ENCODE results near the gene UBE3C. TPM values are rescaled to one million over a fixed set of nuclear protein-coding genes. Genes with fewer than 3 reads are reported as not detected.
"Not testable (repeated sequence)": the region's sequence is repeated elsewhere in the genome, so short reads cannot be mapped to it uniquely, and the experiment has no call there.

UBE3C gene
- 52.1 TPM for total RNA-seq
- long read RNA-seq, full-length matches to known transcripts: 52 of 95 reads
- long read RNA-seq, partial matches to known transcripts: 33 of 95 reads
- long read RNA-seq, other reads (novel, unspliced or antisense): 10 of 95 reads

DNA sequence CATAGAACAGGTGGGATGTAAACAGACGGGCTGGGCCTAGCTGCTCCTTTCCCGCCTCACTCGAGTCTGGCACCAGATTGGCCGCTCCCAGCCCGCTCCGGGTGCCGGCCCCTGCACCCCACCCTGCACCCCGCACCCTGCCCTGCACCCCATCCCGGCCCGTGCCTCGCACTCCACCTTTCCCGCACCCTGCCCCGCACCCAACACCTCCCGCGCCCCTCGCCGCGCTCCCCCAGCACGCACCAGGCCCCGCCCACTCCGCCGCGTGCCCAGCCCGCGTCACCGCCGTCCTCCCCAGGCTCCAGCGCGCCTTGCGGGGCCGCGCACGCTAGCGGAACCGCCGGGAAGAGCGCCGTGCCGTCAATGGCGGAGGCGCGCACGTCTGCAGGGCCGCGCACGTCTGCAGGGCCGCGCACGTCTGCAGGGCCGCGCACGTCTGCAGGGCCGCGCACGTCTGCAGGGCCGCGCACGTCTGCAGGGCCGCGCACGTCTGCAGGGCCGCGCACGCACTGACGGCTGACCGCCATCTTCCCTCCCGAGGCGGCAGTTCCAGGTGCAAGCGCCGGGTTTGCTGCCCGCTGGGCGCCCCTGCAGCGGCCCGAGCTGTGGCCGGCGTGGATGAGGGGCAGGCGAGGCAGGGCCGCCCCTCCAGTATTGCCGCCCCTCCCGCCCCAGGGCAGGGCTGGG lies at the start of gene UBE3C:
TSS of gene UBE3C (plus strand) at position 503 of the 687 bp plus-strand sequence. CDS start 347 bp downstream, outside the sequence.
- peak; percentile 96 for DNase-seq
- peak; percentile 96 for ATAC-seq
- intact Hi-C loops (cut with micrococcal nuclease): no loop called here

DNA sequence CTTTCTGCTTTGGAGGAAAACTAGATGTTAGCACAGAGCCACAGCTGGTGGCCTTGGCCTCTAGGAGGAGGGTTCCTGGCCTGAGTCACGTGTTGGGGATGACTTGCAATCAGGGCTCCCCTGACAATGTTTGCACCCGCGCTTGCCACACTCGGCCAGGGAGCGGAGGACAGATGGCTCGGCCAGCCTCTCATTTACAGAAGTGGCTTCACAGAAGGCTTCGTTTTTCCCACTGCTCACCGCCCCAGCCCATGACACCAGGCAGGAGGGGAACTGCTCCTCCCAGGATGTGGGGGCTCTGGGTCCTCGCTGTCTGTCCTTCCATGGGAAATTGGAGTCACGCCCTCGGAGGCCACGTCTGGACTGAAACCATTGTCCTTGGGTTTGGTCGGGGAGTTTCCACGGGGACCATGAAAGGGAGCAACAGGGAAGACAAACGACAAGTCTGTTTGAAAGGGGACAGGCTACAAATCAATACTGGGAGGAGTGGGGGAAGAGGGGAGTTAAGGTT lies 49.6 kb upstream of the UBE3C start:
- ATAC-seq (no peak), DNase-seq (no peak)
- intact Hi-C loops (cut with micrococcal nuclease): no loop called here

DNA sequence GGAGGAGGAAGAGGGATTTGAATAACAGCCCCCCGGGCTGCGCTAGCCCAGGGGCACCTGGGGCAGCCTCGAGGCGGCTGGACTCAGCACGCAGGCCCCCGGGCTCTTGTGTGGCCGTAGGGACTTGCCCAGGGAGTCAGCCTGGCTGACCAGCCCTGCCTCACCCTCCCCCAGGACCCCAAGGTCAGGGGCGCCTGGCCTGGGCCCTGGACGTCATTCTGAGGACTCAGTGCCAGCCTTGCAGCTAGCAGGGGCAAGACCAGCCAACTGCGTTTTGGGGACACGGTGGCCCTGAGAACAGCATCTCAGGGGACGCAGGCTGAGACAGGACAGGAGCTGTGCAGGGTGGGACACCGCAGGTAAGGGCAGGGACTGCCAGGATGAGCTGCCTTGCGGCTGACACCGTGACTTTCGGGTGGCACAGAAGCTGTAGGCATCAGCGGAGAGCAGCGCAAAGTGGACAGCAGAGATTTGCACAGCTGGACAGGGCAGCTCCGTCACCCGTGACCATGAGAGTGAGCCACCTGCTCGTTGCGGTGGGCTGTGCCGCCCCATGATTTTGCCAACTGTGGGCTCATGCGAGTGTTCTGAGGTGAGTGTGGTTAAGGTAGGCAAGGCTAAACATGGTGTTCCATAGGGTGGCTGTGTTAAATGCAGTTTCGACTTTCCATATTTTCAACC lies 48.1 kb upstream of the UBE3C start:
- no peak for DNase-seq
- no peak for ATAC-seq
- intact Hi-C loops (cut with micrococcal nuclease): no loop called here

DNA sequence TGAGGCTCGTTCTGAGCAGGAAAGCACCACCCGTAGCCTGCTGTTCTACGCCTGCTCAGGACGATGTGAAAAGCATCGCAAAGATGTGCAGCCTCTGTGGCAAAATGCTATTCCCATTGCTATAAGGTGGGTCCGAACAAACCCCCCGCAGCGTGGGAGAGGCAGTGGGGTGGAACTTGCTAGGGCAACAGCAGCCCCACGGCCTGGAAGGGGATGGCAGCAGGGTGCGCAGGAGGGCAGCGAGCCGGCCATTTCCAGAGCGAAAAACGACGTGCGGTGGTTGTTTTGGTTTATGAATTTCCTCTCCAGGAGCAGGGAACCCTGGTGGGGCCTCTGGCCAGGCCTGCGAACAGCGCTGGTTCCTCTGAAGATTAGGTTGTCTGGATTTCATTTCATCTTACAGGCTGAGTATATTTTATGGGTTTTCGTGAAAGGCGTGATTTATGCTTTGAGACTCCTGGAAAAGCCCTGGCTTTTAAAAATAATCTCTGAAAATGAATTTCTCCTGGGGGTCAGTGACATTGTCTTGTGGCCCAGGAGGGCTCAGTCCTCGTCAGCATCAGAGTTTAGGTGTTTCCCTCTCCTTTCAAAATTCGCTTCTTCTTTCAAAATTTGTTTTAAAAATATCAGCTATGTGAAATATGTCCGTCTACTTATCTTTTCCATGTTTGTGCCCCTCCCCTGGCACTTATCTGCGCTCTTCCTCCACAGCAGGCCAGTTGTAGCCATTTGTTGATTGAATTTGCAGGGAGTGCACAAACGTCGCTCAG lies 42.3 kb upstream of the UBE3C start:
- DNase-seq: no peak
- ATAC-seq: no peak
- intact Hi-C loops (cut with micrococcal nuclease): no loop called here

DNA sequence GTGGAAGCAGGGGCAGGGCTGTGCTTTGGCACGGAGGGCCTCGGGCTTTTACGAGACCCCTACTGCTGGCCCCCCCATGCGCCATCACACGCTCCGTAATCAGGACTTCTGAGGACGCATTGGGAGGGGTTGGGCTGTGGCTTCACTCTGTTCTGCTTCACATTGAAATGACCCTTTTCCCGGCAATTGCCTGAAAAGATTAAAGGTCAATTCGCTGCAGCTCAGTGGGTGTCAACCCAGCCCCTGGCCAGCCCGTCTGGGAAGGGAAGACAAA lies 41.7 kb upstream of the UBE3C start:
- DNase-seq (no peak), ATAC-seq (no peak)
- intact Hi-C loops (cut with micrococcal nuclease): no loop called here

DNA sequence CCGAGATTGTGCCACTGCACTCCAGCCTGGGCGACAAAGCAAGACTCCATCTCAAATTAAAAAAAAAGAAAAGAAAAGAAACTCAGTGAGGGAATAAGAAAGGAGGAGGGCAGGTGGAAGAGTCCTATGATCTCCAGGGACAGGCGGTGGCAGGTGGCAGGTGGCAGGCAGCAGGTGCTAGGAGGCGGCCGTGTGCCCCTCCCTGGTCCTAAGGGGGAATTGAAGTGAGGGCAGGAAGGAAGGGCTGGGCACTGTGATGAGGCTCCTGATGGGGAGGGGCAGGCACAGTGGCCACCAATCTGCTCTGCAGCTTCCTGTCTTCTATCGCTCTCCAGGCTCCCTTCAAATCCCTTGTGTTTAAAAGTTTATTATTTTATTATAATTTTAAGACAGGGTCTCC lies 41.2 kb upstream of the UBE3C start:
- intact Hi-C loops (cut with micrococcal nuclease): no loop called here
- ATAC-seq (no peak), DNase-seq (no peak)

DNA sequence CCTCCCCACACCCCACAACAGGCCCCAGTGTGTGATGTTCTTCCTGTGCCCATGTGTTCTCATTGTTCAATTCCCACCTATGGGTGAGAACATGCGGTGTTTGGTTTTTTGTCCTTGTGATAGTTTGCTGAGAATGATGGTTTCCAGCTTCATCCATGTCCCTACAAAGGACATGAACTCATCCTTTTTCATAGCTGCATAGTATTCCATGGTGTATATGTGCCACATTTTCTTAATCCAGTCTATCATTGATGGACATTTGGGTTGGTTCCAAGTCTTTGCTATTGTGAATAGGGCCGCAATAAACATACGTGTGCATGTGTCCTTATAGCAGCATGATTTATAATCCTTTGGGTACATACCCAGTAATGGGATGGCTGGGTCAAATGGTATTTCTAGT lies 38.7 kb upstream of the UBE3C start:
- intact Hi-C loops (cut with micrococcal nuclease); DNase-seq; ATAC-seq: not testable (repeated sequence)

DNA sequence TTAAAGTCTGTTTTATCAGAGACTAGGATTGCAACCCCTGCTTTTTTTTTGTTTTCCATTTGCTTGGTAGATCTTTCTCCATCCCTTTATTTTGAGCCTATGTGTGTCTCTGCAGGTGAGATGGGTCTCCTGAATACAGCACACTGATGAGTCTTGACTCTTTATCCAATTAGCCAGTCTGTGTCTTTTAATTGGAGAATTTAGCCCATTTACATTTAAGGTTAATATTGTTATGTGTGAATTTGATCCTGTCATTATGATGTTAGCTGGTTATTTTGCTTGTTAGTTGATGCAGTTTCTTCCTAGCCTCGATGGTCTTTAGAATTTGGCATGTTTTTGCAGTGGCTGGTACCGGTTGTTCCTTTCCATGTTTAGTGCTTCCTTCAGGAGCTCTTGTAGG lies 35.1 kb upstream of the UBE3C start:
- ATAC-seq; DNase-seq; intact Hi-C loops (cut with micrococcal nuclease): not testable (repeated sequence)

DNA sequence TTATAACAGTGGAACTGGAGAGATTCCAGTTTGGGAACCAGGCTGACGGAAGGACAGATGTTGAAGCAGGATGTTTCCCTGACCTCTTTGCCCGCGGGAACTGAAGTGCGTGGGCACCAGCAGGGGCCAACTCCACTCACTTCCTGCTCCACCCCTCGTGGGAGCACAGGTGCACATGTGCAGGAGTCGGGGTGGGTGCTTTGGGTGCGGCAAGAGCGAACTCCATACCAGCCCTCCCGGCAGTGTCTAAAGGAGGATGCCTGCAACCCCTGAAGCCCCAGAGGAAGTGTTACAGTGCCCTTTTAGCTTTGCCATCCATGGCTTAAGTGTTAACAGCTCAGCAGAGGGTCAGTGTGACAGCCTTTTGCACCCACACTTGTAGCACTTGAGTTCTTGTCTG lies 27.4 kb upstream of the UBE3C start:
- ATAC-seq (no peak), DNase-seq (no peak)
- intact Hi-C loops (cut with micrococcal nuclease): no loop called here

DNA sequence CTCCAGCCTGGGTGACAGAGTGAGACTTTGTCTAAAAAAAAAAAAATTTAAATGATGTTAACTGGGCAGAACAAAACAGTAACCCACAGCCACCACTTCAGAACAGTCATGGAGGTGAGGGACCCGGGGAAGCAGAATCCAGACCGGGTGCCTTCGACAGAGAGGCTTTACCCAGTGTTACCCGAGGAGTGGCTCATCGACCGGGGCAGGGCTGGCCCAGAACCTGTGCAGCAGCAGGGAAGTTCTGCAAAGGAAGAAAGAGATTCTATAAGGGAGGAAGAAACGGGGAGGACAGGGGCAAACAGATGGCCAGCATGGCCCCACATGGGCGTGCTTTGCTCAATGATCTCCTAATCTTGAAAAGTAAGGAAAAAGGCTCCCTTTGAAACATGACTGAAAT lies 26.0 kb upstream of the UBE3C start:
- DNase-seq: no peak
- no peak for ATAC-seq
- intact Hi-C loops (cut with micrococcal nuclease): no loop called here

DNA sequence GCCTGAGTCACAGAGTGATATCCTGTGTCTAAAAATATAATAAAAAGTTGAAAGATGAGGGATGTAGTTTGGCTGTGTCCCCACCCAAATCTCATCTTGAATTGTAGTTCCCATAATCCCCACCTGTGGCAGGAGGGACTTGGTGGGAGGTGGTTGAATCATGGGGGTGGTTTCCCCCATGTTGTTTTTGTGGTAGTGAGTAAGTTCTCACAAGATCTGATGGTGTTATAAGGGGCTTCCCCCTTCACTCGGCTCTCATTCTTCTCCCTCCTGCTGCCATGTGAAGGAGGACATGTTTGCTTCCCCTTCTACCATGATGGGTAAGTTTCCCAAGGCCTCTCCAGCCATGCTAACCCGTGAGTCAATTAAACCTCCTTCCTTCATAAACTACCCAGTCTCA lies 25.1 kb upstream of the UBE3C start:
- no peak for DNase-seq
- ATAC-seq: no peak
- intact Hi-C loops (cut with micrococcal nuclease): no loop called here

DNA sequence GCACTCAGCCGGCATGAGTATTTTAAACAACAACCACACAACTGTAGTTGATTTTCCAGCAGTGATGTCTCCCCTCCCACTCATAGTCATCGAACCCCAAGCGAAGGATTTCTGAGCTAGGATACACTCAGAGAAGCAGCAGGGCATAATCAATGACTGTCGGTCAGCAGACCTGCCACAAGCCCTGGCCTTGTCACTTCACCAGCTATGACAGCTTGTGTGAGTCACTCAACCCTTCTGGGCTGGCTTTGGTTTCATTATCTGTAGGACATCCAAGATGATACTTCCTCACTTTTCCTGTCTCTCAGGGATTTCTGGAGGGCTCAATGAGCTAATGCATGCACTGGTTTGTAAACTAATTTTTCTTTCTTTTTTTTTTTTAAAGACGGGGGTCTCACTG lies 22.0 kb upstream of the UBE3C start:
- DNase-seq (no peak), ATAC-seq (no peak)
- intact Hi-C loops (cut with micrococcal nuclease): no loop called here

DNA sequence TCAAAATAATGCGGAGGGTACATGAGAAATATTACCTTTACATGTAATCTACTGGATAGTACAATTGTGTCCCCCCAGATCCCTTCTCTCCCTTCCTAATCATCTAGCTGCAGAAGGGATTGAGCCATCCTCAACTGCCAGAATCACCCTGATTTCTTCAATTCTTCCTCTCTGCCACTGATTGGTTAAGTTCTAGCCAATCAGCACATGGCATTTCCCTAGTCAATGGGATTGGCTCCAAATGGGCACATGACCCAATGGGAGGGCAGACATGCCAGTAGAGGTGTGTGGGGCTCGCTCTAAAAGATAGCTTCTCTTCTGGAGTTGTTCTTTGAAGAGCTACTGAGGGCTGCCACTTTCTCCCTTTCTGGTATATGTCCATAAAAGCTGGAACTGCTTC lies 20.9 kb upstream of the UBE3C start:
- DNase-seq (no peak), ATAC-seq (no peak)
- intact Hi-C loops (cut with micrococcal nuclease): no loop called here

DNA sequence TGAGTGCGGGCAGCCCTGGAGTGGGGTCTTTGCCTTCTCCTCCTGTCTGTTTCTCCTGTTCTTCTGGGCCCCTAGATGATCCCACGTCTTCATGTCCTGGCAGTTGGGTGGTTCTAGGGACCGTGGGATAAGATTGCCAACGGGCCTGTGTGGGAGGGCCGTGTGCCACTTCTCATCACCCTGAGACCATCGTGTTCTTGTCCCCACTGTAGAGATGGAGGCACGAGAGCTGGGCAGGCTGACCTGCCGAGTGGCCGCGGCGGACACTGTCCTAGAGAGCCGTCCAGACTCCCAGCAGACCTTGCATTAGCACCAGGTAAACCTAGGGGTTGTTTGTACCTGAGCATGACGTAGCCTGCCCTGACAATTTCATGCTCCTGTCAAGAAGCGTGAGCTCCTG lies 18.5 kb upstream of the UBE3C start:
- ATAC-seq (no peak), DNase-seq (no peak)
- intact Hi-C loops (cut with micrococcal nuclease): no loop called here

DNA sequence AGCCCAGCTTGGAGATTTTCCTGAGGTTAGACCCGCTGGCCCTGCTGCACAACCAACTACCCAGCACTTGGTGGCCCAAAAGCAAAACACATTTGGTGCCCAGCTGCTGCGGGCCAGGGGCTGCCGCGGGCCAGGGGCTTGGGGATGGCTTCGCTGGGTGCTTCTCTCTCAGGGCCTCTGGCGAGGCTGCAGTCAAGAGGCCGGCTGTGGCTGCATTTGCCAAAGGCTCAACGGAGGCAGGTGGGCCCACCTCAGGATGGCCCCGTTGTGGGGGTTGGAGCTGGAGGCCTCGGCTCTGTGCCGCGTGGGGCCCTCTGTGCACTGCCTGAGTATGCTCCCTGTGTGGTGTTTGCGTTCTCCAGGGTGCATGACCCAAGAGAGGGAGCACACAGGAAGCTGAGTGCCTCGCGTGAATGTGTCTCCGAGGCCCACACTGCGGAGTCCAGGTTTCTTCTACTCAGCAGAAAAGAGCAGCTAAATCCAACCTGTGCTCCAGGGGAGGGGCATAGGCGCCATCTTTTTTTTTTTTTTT lies 17.5 kb upstream of the UBE3C start:
- intact Hi-C loops (cut with micrococcal nuclease): no loop called here
- no peak for ATAC-seq

DNA sequence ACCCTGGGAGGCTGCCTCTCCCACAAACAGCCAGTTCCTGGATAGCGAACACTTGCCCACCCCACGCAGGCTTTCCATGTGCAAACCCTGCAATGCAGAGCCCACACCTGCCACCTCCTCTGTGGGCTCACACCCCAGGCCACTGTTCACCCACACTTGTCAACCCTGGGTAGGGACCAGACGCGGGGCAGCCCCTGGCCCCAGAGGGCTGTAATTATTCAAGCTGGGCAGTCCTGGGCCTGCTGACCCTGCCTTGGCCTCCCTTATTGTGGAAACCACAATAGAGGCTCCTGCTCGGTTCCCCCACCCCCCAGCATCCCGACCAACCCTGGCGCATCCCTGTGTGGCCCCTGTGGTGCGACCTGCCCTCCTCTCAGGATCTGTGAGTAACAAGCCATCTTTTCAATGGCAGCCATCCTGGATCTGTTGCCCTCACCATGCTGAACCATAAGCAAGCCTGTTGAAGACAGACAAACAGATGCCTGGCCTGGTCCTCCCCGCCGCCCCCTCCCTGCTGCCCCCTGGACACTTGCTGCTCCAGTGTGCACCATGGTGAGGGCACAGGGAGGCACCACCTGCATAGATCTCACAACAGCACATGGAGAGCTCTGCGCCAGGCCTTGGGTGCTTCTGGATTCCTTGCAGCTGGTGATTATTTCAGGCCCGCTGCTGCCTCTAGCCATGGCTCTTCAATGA lies 15.8 kb upstream of the UBE3C start:
- ATAC-seq (no peak), DNase-seq (no peak)
- intact Hi-C loops (cut with micrococcal nuclease): no loop called here

More for the DNA sequence above, 17.5 kb upstream of the UBE3C start:
- DNase-seq: no peak

DNA sequence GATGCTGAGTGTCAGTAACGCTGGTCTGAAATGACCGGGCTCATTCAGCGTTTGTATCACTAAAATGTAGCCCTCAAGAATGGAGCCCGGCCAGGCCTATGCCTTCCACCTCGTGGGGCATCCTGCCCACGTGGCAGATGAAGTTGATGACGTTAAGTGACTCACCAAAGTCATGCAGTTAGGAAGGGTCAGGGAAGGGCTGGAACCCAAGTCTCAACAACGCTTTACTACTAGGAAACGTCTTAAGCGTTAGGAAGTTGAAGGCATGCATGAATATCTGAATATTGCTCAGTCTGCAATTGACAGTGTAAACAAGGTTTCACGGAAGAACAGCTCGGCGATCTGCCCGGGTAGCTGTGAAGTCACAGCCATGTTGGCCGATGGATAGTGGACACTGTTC lies 14.0 kb upstream of the UBE3C start:
- no peak for DNase-seq
- intact Hi-C loops (cut with micrococcal nuclease): no loop called here
- ATAC-seq: no peak

DNA sequence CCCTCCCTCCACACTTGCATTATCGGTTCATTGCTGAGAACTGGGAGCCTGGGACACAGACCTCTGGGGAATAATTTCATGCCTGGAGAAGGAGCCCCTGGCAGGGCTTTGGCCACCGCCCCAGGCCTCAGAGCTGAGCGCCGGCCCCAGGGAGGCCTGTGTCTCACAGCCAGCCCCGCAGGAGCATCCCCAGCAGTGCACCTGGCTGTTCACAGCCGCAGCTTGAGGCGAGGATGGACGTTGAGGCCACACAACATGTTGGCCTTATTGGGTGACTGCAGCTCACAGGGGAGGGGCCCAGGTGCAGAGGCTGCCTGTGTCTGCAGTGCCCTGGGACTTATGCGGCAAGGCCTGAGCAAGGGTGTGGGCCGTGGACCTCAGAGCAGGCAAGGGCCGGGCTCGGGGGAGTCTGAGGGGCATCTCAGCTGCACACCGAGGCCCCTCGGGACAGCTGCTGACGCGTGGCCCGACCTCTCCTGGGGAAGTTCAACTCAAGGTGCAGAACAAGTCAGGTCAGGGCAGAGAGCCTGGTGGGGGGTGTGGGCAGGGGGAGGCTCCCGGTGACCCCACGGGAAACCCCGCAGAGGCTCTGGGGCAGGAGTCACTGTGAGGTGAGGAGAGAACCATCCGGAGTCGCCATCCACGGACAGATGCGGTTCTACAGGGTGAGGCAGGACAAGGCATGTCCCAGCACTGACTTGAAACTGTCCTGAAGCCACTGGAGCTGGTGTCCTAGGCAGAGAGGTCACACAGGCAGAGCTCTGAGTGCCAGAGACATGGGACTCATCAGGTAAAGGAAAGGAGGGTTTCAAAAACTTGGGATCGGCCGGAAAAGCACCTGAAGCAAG lies 13.1 kb upstream of the UBE3C start:
- ATAC-seq: no peak
- DNase-seq: no peak
- intact Hi-C loops (cut with micrococcal nuclease): no loop called here

Measured in left ventricle myocardium superior (tissue), 1 donor.